ENCODE results near the gene TEF.

DNA sequence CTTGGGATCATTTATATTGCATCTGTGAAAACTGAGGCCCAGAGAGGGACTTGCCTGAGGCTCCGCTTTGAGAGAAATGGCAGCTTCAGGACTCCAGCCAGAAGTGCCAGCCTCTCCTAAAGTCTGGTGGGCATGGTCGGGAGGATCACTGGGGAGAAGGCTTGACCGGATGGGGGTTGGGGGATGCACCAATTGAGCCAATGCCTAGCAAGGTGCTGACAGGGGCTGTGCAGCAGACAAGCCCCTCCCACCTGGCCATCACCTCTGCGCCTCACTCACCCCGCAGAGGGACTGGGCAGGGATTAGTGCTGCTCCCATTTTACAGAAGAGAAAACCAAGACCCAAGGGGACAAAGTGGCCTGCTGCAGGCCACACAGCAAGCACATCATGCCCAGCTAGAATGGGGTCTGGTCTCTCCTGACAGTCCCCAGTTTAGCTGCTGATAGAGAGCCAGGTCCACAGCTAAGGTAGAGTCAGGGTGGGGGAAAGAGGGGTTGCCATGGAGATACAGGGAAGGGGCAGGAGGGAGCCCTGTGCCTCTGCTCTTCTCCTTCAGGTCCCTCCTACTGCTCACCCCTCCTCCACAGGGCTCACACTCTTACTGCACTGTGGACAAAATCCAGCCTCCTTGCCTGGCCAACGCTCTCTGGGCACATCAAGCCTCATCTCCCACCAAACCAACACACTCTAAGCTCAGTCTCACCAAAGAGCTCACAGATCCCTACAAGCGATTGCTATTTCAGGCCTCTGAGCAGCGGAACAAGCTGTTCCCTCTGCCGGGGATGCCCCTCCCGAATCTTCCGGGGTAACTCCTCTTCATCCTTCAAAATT lies 29.5 kb downstream of the TEF start:
- TF ChIP-seq, protein P1, sequence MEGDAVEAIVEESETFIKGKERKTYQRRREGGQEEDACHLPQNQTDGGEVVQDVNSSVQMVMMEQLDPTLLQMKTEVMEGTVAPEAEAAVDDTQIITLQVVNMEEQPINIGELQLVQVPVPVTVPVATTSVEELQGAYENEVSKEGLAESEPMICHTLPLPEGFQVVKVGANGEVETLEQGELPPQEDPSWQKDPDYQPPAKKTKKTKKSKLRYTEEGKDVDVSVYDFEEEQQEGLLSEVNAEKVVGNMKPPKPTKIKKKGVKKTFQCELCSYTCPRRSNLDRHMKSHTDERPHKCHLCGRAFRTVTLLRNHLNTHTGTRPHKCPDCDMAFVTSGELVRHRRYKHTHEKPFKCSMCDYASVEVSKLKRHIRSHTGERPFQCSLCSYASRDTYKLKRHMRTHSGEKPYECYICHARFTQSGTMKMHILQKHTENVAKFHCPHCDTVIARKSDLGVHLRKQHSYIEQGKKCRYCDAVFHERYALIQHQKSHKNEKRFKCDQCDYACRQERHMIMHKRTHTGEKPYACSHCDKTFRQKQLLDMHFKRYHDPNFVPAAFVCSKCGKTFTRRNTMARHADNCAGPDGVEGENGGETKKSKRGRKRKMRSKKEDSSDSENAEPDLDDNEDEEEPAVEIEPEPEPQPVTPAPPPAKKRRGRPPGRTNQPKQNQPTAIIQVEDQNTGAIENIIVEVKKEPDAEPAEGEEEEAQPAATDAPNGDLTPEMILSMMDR (IDR thresholded peaks at IDR 0.05; ENCODE audit: insufficient read depth, low read length, poor library complexity, severe bottlenecking): no peak
- TF ChIP-seq EZH2phosphoT487 (conservative IDR thresholded peaks at IDR 0.05; ENCODE audit: low read length): no peak

Data from SU-DHL-6 (cell line).